IMR-90 (cell line): Measurements from ENCODE around the gene SNTN.
"Not testable (repeated sequence)": the region's sequence is repeated elsewhere in the genome, so short reads cannot be mapped to it uniquely, and the experiment has no call there.

Experiments
- CEBPB ChIP-seq: IDR thresholded peaks from 2 replicates; pipeline ENCODE4 v1.6.1; 2012; ENCODE audit warnings: low read depth, low read length, improper control_type of control experiment
- CTCF ChIP-seq: conservative IDR thresholded peaks from 2 replicates; pipeline ENCODE4 v1.5.1; 2012; ENCODE audit warnings: mild to moderate bottlenecking, low read depth, low read length, improper control_type of control experiment
- MAZ ChIP-seq: IDR thresholded peaks from 2 replicates; pipeline ENCODE4 v1.6.1; 2012; ENCODE audit warnings: low read depth, mild to moderate bottlenecking, low read length, improper control_type of control experiment, moderate library complexity, borderline replicate concordance
- MXI1 ChIP-seq: IDR thresholded peaks from 2 replicates; pipeline ENCODE4 v1.6.1; 2012; ENCODE audit warnings: low read depth, mild to moderate bottlenecking, low read length, moderate library complexity, borderline replicate concordance
- POLR2A ChIP-seq: IDR thresholded peaks from 2 replicates; pipeline ENCODE4 v1.6.1; 2012; ENCODE audit warnings: mild to moderate bottlenecking, low read depth, low read length
- RAD21 ChIP-seq: IDR thresholded peaks from 2 replicates; pipeline ENCODE4 v1.6.1; 2012; ENCODE audit warnings: low read length, improper control_type of control experiment
- SMC3 ChIP-seq: fragments of 150-350 bp; IDR thresholded peaks from 2 replicates; pipeline ENCODE4 v1.6.1; 2016; ENCODE audit warnings: low read depth, mild to moderate bottlenecking, antibody characterized with exemption, low read length, moderate library complexity
- TF ChIP-seq, protein P1 (sequence below): fragments of 150-350 bp; IDR thresholded peaks from 2 replicates; pipeline ENCODE4 v1.6.1; 2016; ENCODE audit warnings: low read depth, mild to moderate bottlenecking, low read length, moderate library complexity, borderline replicate concordance

GRCh38 chr3:63644928-63645781 is 7.3 kb upstream of the SNTN start:
- TF ChIP-seq CTCF, POLR2A, RAD21, MAZ, CEBPB, MXI1, SMC3: not testable (repeated sequence)
- TF ChIP-seq, protein P1, sequence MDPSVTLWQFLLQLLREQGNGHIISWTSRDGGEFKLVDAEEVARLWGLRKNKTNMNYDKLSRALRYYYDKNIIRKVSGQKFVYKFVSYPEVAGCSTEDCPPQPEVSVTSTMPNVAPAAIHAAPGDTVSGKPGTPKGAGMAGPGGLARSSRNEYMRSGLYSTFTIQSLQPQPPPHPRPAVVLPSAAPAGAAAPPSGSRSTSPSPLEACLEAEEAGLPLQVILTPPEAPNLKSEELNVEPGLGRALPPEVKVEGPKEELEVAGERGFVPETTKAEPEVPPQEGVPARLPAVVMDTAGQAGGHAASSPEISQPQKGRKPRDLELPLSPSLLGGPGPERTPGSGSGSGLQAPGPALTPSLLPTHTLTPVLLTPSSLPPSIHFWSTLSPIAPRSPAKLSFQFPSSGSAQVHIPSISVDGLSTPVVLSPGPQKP = not testable (repeated sequence)
